ENCODE measurements around the gene TMEM200B. TPM values are rescaled to one million over a fixed set of nuclear protein-coding genes. Genes with fewer than 3 reads are reported as not detected.

The TMEM200B gene
- total and polyA plus RNA-seq, 11 donors: 0.83 to 3.5 (median 1.5) TPM

DNA sequence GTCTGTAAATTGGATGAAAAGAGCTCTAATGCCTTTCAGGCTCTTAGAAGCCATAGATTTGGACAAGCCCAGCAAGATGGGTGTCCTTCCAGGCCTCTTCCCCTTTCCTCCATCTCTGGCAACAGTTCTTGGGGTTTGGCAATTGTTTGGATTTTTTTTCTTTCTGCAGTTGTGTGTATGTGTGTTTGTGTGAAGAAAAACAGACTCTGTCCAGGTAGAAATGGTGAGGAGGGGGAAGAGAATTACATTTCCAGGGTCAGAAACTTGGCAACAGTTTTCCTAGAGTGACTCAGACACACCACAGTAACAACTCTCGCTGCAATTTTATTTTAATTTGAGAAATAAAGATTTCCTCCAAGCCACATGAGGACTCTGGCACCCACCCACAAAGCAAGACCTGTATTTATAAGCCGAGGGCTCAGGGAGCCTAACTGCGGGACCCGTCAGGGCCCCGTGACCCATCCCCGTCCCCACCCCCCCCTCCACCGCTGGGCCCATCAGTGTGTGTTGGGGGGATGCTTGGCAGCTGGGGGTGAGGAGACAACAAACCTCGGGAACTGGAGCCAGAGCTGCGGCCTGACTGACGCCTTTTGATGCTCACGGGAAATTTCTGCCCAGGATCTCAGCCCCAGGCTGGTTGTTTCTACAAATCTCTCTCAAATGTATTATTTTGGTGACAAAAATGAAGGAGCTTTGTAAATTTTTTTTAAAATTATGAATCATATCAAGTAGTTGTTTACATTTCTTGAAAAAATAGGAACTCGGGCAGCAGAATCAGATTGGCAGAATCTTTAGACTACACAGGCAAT is 4.4 kb downstream of the TMEM200B start:
- DNase-seq: no peak
- H3K36me3 ChIP-seq: peaks cover 0 to 37% (median 9%) of the 10 kb centered on the region in 9 donors
- no peak for TF ChIP-seq POLR2A (IDR thresholded peaks at IDR 0.05)
- no peak for TF ChIP-seq CTCF (IDR thresholded peaks at IDR 0.05)
- peak overlapping the region in 1 of 12 donors; percentile 99 for H3K27ac ChIP-seq
- H3K27me3 ChIP-seq: peaks cover 0 to 37% (median 15%) of the 10 kb centered on the region in 9 donors
- 82 to 91% (median 89%) methylated on average over 12 of the region's 12 CpGs for WGBS, 4 donors
- ATAC-seq: no peak
- peaks cover 0 to 31% (median 12%) of the 10 kb centered on the region in 12 donors for H3K4me1 ChIP-seq
- intact Hi-C loops (cut with DNase I): no loop called here
- no peak overlapping the region for H3K4me3 ChIP-seq
- no peaks in the 10 kb centered on the region for H3K9me3 ChIP-seq

GRCh38 chr1:29117381-29117780 is 6.3 kb downstream of the TMEM200B start:
- intact Hi-C loops (cut with DNase I): no loop called here
- no peaks in the 10 kb centered on the region for H3K9me3 ChIP-seq
- 72 to 84% (median 83%) methylated on average over 2 of the region's 2 CpGs for WGBS, 4 donors
- peaks cover 0 to 50% (median 13%) of the 10 kb centered on the region in 9 donors for H3K36me3 ChIP-seq
- no peak overlapping the region for H3K4me3 ChIP-seq
- H3K27me3 ChIP-seq: peaks cover 0 to 17% (median 7%) of the 10 kb centered on the region in 9 donors
- ATAC-seq: no peak
- TF ChIP-seq POLR2A (IDR thresholded peaks at IDR 0.05) (no peak), CTCF (IDR thresholded peaks at IDR 0.05) (peak in 2 of 12 donors; percentile 5 to 32)
- peak overlapping the region in 1 of 12 donors; percentile 53 for H3K27ac ChIP-seq
- H3K4me1 ChIP-seq: peaks cover 0 to 12% (median 6%) of the 10 kb centered on the region in 12 donors
- DNase-seq: no peak

GRCh38 chr1:29114654-29115053 is 9.0 kb downstream of the TMEM200B start:
- intact Hi-C loops (cut with DNase I): no loop called here
- WGBS, 4 donors: 76 to 93% (median 85%) methylated on average over 1 of the region's 1 CpG
- Histone ChIP-seq H3K4me1 (no peaks in the 10 kb centered on the region), H3K9me3 (no peaks in the 10 kb centered on the region), H3K4me3 (no peak overlapping the region), H3K27me3 (no peaks in the 10 kb centered on the region), H3K36me3 (peaks cover 0 to 75% (median 26%) of the 10 kb centered on the region in 9 donors), H3K27ac (no peak overlapping the region)
- no peak for DNase-seq
- no peak for ATAC-seq
- TF ChIP-seq POLR2A (IDR thresholded peaks at IDR 0.05): no peak
- TF ChIP-seq CTCF (IDR thresholded peaks at IDR 0.05): no peak

DNA sequence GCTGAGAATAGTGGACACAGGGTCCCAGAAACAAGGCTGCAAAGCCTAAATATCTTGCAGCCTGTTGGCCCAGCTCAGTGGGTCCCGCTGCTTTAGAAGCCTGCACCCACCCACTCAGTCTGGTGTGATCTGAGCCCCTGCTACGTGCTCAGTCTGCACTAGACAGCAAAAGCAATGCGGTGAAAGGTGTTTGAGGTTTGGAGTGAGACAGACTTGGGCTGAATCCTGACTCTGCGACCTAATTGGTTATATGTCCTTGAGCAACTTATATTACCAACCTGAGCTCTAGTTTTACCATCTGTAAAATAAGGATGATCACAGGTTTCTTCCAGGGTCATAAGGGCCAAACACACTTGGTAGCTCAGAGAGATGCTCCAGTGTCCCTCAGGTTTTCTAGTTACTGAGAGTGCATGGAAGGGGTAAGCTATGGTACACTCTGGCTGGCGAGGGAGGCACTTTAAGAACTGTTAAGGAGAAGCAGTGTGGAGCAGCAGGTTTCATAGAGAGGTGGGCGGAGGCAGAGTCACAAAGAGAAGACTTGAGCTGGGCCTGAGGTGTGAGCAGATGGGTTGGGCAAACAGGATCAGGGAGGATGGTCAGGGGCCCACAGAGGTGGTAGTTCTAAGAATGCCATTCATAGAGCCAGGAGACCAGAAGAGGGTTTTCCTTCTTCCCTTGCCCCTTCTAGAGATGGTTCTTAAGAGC is 10.1 kb downstream of the TMEM200B start:
- WGBS, 4 donors: 72 to 86% (median 75%) methylated on average over 6 of the region's 6 CpGs
- Histone ChIP-seq H3K27ac (no peak overlapping the region), H3K4me3 (no peak overlapping the region), H3K4me1 (no peaks in the 10 kb centered on the region), H3K36me3 (peaks cover 0 to 80% (median 31%) of the 10 kb centered on the region in 9 donors), H3K9me3 (no peaks in the 10 kb centered on the region), H3K27me3 (no peaks in the 10 kb centered on the region)
- DNase-seq: no peak
- intact Hi-C loops (cut with DNase I): no loop called here
- TF ChIP-seq POLR2A (IDR thresholded peaks at IDR 0.05): no peak
- no peak for TF ChIP-seq CTCF (IDR thresholded peaks at IDR 0.05)
- ATAC-seq: no peak

Data from heart left ventricle (tissue), 16 donors.